Glomerular endothelial cell (primary cell): ENCODE data around the gene SEMA7A. TPM values are rescaled to one million over a fixed set of nuclear protein-coding genes. Genes with fewer than 3 reads are reported as not detected.

Source experiments
- DNase-seq: peaks from one replicate; pipeline ENCODE4 v3.0.0-alpha.2; 2011; ENCODE audit warnings: low read depth, low spot score; ENCODE audit errors: extremely low read depth
- total RNA-seq: library from RNA; depleted of rRNA; stranded (reverse); fragments of >200 nt; gene quantifications from 2 replicates; pipeline ENCODE4 v1.2.3, GENCODE V29; 2015

The SEMA7A gene
- total RNA-seq, 1 donor from 2014 or later: 15.3 TPM

DNA sequence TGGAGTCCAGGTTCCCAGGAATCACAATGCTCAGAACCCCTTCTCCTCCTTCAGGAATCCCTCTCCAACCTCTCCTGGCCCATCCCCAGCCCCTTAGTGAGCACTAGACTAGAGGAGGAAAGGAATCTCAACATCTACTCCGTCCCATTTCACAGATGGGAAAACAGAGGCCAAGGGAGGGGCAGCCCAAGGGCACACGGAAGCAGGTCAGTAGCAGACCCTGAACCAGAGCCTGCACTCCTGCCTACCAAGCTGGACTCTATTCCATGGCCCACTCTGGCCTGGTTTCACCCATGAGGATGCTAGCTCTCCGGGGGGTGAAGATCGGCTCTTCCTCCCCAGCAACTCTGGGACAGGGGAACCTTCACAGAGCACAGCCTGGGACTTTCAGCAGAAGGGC is 14.3 kb downstream of the SEMA7A start:
- no peak for DNase-seq

DNA sequence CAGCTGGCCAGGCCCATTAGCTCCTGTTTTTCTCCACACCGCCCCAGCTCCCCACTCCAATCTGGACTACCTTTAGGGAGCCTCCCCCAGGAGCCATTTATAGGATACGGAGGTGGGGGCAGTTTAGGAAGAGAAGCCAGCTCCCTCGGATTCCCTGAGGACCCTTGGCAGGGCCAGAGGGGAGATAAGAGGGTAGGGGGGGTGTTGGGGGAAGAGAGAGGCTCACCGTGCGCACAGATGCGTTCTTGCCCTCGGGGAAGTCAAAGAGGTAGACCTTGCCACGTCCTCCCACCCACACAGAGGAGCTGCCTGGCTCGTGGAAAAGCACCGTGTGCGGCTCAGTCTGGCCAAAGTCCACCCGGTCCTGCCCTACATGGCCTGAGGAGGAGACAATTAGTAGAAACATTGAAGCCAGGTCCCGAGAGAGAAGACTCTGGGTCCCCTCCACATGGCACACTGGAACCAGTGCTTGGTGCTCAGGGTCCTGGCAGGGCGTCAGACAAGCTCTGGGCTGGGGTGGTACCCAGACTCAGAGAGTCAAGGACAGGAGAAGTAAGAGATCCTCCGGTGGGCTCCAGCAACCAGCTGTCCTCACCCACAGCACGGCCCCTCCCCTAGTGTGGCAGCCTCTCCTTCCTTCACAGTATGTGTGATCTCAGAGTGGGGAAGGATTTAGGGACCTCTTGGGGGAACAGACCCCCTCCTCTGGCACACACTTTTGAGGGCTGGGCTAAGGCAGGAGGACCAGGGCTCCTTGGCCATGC is 15.0 kb downstream of the SEMA7A start:
- DNase-seq: no peak

DNA sequence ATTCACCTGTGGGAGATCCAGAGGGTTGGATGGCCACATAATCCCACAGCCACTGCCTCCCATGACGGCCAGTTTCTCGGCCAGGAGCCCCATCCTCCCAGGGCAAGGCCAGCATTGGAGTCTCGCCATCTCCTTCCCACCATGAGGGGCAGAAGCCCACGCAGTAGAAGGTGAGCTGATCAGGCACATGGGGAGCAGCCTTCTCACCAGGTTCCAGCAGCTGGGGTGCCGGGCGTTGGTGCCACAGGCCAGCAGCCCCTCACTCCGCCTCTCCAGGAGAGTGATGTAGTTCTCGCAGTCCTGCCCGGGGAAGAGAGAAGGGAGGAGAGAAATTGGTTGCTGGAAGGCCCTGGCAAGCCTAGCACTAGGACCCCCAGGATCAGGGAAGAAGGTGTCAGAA is 16.1 kb downstream of the SEMA7A start:
- DNase-seq: no peak

DNA sequence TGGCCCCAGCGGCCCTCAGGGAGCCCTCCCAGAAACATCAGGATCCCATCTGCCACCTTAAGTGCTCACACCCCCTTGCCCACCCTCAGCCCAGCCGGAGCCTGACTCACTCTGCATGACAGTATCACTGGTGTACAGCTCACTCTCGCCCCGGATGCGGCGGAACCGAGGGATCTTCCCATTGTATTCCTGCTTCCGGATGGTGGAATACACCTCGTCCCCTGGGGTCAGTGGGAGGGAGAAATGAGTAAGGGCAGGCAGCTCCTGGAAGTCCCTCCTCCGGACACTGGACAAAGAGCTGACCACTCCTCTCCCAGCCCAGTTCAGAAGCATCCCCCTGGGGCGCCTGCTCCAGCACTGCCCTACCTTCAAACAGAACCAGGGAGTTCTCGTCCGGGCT is 16.5 kb downstream of the SEMA7A start:
- DNase-seq: no peak

DNA sequence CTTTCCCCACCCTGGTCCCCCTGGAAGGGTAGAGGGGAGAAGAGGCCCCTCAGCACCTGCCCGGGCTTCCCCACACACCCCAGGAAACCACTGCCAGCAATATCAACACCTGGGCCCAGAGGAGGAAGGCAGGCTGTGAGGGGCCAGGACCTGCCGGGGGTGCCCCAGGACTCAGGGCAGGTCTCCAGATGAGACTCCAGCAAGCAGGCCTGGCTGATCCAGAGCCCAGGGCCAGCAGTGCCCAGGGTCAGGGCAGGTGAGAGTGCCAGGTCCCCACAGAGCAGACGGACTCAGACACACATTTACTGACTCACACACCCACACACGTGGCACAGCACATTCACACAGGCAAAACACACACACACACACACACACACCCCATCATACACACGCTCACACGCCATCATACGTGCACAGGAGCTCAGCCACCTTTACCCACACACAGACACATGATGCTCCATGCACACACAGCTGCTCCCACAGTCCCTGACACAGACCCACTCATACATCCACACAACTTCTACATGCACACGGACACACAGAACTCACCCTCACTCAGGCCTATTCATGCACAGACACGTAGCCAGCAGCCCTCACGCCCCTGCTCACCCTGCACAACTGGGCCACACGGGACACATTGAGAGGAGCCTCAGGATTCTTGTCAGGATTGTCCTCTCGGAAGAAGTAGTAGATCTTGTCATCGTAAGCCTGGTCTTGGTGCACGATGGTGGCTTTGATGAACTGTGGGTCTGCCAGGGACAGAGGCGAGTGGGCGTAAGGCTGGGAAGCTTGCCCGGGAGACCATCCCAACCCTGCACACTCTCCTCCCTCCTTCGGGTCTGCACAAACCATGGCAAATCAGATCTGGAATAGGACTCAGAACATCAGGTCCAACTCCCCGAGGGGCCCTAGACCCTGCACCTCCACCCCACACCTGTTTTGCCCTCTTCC is 17.5 kb downstream of the SEMA7A start:
- DNase-seq: no peak

DNA sequence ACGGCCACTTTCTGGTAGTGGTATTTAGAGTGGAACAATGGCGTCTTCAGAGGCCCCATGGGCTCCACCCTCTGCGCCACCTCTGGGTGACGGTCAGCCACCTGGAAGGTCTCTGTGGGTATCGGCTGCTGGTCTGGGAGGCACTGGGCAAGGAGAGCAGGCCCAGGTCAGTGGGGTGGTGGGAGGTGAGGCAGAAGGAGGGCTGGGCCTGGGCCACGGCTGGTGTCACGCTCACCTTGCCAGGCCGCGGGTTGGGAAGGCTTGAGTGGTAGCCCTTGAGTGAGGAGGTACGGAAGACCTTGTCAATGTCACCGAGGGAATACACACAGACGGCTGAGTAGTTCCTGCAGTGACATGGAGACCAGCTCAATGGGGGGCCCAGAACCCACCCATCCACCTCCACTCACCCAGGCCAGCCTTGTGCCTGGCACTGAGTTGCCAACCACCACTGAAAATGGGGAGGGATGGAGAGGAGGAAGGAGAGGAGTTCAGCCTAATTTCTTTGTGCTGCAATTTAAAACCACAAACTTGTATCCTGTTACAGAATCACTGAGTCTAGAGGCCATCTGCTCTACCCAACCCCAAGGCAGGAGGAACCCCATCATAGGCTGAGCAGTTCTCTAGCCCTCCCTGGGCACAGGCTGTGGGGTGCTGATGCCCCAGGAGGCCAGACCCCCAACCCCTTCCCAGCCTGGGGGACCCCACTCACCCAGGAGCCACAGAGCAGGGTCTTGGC is 19.0 kb downstream of the SEMA7A start:
- DNase-seq: no peak

DNA sequence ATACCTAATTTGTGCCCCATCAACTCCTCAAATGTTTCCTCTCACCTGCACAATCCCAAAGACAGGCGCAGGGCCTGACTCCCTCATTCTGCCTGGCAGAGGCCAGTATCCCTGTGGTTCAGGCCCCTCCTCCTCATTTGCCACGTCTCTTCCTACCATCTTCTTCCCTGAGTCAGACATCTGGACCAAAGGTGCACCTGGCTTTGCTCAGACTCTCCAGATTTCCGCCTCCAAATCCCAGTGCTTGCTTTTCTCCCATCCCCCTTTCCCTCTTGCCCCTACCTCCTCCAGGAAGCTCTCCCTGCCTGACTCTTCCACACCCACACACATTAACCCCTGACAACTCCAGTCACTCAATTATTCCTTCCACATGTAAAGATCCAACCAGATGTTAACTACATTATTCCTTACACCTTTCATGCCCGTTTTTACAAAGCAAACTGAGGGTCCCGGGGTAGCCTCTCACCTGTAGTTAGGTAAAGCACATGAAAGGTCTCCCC is 19.6 kb downstream of the SEMA7A start:
- DNase-seq: no peak

DNA sequence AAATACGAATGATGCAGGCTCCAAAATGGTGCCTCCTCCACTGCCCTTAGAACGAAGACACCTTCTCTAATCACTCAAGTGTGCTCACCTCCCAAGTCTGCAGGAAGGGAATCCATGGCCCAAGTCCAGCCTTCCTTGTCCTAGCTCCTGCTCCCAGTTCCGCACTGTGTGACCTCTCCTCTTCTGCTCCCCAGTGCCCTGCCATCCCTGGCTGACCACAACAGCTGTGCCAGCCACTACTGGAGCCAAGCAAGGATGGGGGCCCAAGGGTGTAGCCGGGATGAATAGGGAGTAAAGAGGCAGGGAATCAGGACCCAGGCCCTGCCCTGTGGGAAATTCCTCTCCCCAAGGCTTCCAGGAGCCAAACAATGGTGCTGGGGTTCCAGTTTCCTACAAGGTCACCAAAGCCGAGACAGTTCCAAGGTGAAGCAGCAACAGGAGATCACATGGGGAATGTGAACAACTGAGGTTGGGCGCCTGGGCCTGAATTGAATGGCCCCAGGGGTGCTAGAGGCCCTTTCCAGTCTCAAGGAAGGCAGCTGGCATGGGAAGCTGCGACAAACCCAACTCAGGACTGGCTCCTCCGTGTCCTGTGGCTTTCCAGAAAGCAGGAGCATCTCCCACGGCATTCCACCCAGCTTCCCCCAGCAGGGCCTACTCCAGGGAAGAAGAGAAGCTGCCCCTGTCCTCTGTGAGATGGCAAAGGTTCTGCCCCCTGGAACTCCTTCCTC is 20.2 kb downstream of the SEMA7A start:
- DNase-seq: no peak

DNA sequence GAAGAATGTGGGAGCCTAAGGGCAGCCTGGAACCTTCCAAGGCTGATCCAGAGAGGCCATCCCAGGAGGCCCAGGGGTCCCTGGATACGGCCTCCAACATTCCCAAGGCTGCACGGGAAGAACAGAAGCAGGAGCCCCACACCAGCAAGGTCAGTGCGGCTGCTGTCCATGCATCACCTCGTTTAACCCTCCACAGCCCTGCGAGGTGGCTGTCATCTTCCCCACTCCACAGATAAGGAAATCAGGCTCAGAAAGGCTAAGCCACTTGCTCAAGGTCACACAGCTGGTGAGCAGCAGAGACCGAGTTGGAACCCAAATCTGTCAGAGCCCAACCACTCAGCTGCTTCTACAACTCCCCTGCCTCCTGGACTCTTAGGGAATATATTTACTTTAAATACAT is 21.6 kb downstream of the SEMA7A start:
- DNase-seq: no peak

DNA sequence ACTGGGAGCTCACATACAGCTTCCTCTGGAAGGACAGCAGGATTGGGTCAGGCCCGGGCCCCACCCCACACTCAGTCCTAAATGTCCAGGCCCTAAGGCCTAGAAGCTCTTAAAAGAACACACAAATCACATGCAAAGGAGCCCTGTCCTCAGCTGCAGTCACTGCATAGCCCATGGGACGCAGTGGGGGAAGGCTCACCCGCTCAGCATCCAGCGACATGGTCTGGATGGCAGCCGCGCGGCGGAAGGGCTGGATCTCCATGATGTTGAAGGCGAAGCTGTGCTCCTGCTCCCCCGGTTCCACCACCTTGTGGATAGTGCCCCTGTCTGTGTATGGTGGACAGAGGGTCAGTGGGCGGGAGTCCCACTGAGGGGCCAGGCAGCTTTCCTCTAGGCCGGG is 22.1 kb downstream of the SEMA7A start:
- no peak for DNase-seq

DNA sequence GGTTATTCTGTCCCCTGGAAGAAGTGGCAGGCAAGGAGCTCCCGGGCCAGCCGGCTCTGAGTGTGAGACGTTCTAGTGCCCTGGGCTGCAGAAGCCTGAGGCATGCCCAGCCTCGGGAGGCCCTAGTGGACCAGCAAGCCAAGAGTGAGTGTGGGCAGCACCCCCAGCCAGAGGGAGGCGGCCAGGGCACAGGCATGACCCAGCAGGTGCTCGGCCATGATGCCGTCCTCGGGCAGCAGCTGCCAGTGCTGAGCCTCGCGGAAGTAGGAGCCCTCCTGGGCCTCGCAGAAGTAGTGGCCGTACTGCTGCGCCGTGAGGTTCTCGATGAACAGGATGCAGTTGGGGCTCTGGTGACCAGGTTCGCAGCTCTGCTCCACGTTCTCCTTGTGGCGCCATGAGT is 23.3 kb downstream of the SEMA7A start:
- no peak for DNase-seq

DNA sequence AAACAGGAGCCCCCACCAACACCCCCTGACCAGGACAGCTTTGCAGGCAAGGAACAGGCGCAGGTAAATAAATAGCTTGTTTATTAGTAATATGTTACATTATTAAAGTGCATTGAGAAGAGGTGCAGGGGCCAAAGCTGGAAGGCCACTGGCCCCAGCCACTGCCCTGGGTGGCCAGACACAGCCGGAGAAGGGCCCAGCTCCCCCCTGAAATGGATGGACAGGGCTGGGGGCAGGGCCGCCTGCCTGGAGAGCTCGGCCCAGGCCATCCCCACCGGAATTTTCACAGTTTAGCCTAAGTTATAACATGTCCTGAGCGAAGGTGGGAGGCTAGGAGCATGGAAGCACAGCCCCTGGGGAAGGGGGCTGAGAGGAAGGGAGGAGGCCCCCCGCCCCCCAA is 24.5 kb downstream of the SEMA7A start:
- DNase-seq: no peak

DNA sequence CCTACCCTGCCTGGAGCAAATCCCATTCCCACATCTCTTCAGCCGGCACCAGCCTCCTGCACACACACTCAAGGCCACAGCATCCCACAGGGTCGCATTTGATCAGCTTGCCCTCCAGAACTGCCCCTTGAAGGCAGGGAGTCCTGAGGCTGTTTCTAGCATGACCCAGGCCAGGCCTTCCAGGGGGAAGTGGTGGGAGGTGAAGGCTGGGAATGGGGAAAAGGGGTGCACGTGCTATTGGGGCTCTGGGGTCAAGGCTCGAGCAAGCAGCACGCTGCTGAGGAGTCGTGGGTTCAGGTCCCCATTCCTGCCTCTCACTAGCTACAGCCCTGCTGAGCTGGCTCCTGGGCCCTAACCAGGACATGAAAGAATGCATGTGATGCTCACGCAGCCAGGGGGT is 24.9 kb downstream of the SEMA7A start:
- no peak for DNase-seq

DNA sequence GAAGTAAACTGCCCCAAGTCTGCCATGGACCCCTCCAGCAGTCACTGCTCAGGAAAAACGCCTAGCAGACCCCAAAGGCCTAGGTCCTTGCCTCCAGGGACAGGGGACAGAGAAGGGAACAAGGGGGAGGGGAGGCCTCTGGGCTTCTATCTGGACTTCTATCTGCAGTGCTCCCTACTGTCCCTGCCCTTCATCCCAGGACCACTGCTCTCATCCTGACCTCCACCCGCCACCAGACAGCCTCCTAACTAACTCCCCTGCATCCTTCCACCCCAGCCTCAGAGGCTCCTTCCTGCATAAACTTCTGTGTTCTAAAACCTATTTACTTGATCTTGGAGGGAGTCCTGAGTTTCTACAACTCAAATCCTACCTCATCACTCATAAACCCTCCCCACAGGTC is 25.4 kb downstream of the SEMA7A start:
- no peak for DNase-seq

DNA sequence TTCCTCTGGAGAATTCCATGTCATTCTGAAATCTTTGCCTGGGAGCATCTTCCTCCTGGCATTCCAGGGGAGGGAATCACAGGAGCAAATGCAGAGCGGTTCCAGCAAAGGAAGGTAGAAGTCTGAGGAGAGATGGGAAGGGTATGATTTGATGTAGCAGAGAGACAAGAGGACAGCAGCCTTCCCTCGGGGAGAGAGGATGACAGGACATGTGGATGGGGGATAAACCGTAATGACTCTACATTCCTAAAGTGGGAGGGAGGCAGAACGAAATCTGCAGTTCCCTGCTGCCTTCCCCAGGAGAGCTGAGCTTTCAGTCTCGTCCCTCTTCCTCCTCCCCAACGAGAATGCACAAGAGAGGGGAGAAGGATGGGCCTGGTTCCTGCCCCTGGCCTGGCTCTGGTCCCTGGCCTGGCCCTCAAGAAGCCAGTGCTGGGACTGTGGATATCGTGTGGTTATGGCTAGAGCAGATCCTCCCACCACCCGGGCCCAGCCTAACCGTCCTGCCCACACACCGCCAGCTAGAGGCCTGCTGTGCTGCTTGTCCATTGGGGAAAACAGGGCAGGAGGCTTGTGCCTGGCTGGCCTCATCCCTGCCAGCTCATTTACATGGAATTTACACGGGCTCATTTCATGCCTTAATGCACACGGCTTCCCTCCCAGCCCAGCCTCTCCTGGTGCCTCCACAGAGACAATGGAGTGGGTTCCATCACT is 26.6 kb downstream of the SEMA7A start:
- DNase-seq: no peak

DNA sequence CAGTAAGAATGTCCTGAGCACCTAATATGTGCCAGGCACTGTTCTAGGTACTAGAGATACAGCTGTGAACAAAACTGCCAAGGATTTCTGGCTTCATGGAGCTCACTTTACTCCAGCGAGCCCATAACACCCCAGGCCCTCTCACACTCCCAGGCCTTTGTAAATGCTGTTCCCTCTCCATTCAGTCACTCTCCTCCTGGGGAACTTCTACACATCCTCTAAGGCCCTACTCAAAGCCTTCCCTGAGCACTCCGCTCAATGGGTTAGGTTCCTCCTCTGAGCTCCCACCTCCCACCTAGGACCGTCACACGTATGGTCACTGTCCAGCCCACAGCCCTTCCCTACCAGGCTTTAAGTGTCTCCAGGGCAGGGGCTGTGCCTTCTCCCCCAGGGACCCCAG is 27.2 kb downstream of the SEMA7A start:
- DNase-seq: no peak

DNA sequence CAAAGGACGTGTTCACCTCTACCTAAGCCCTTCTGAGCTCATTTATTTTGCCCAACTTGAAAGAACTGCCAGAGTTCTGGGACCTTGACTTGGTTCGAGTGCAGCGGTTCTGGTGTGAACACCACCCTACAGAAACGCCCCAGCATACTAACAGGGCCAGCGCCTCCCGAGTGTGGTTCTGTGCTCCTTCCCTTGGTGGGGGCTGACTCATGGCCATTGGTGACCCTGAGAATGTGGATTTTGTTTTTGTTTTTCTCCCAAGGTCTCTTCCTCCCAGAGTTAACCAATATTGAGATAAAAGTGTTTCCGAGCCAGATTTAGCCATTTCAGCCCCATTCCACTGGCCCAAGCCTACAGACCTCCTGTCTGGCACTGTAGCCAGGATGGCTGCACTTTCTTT is 27.9 kb downstream of the SEMA7A start:
- no peak for DNase-seq

DNA sequence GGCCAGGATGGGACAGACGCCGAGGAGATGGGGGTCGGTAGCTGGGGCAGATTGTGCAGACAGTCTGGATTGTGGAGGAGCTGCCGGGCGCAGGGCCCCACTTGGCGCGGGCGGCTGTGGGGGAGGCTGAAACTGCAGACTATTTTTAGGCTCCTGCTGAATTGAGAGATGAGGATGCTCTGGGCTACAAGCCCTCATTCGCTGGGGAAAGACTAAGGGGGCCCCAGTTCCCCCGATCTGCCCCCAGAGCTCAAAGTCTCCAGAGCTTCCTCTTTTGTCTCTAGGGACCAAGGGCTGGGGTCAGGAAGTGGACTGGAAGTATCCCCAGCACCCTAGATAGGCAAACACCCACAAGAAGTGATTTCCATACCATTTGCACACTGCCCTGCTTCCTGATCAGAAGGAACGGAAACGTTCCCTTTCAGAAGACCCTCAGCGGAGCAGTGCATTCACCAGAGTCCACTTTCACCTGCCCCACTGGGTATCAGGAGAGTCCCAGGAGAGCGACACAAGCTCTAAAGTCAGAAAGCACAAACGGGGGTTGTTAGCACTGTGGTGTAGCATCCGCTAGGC is 29.7 kb downstream of the SEMA7A start:
- no peak for DNase-seq

DNA sequence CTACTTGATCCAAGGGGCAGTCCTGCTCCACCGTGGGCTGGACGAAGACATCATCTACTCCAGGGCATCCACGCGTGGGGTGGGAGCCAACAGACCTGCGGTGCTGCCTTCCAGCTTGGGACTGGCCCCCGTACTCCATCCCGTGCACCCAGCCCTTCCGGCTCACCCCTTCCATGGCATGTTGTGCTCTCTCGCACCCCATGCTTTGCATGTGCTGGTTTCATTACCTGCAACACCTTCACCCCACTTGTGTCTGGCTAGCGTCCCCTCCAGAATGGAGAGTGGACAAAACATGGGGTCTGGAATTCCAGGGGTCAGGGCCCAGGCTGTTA is 30.2 kb downstream of the SEMA7A start:
- DNase-seq: no peak
